Bronchial epithelial cell (primary cell): ENCODE results near the gene VRK3. TPM values are rescaled to one million over a fixed set of nuclear protein-coding genes. Genes with fewer than 3 reads are reported as not detected.

Experiments used
- DNase-seq: peaks from one replicate; pipeline ENCODE4 v3.0.0-alpha.2; 2010; ENCODE audit warnings: low read depth
- FAIRE-seq: peaks from 2 replicates; lab custom pipeline; 2011; peaks lifted over from hg19 to GRCh38; lab: Jason Lieb, UNC
- H3K27me3 ChIP-seq: 2 replicates; pipeline ENCODE4 v1.5.1; 2011; ENCODE audit warnings: low read length; ENCODE audit not compliant: control insufficient read depth, insufficient read depth
- H3K36me3 ChIP-seq: 2 replicates; pipeline ENCODE4 v1.5.1; 2011; ENCODE audit warnings: low read length; ENCODE audit not compliant: control insufficient read depth, insufficient read depth
- H3K4me3 ChIP-seq: 2 replicates; pipeline ENCODE4 v1.5.1; 2011; ENCODE audit warnings: mild to moderate bottlenecking, low read depth, low read length, control low read depth
- total RNA-seq: library from RNA; depleted of rRNA; stranded (reverse); fragments of >200 nt; gene quantifications from 2 replicates; pipeline ENCODE4 v1.2.1, GENCODE V29; 2014
- TF ChIP-seq, protein P1 (sequence below): IDR thresholded peaks from 2 replicates; pipeline ENCODE4 v1.5.1; 2011; ENCODE audit warnings: mild to moderate bottlenecking, moderate library complexity, low read length, control low read depth, inconsistent platforms; ENCODE audit not compliant: insufficient read depth, severe bottlenecking

Gene VRK3
- total RNA-seq, 1 donor from 2014 or later = 14.5 TPM

DNA sequence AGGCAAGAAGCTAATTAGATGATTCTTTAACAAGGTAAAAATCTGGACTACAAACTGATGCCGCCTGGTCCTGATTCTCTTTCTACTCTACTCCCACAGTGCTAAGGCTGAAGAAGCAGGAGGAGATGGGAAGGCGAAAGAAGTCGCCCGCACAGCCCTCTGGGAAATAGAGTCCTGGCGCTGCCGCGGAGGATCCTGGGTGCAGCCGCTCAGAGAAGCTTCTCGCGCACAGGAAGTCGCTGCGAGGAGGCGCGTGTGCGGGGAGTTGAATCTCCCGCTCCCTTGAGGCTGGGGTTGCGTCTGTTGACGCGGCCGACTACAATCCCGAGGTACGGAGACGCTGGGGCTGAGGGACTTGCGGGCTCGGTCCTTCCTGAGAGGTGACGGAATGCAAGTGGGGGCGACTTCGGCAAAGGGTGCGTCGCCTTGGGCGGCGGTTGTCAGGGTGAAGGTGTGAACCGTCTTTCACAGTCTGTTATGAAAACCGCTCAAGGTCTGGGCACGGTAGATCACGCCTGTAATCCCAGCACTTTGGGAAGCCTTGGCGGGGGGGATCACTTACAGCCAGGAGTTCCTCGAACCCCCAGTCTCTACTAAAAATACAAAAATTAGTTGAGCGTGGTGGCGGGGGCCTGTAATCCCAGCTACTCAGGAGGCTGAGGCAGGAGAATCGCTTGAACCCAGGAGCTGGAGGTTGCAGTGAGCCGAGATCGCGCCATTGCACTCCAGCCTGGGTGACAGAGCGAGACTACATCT is 800 bp upstream of the VRK3 start, which contains the start of gene ZNF473:
ZNF473 (plus strand) TSS at position 212 of the 756 bp plus-strand sequence. CDS start 5,078 bp downstream, outside the sequence.
- no peak for FAIRE-seq
- no peak for DNase-seq
- peaks cover 2% of the 10 kb centered on the region for H3K36me3 ChIP-seq
- TF ChIP-seq, protein P1, sequence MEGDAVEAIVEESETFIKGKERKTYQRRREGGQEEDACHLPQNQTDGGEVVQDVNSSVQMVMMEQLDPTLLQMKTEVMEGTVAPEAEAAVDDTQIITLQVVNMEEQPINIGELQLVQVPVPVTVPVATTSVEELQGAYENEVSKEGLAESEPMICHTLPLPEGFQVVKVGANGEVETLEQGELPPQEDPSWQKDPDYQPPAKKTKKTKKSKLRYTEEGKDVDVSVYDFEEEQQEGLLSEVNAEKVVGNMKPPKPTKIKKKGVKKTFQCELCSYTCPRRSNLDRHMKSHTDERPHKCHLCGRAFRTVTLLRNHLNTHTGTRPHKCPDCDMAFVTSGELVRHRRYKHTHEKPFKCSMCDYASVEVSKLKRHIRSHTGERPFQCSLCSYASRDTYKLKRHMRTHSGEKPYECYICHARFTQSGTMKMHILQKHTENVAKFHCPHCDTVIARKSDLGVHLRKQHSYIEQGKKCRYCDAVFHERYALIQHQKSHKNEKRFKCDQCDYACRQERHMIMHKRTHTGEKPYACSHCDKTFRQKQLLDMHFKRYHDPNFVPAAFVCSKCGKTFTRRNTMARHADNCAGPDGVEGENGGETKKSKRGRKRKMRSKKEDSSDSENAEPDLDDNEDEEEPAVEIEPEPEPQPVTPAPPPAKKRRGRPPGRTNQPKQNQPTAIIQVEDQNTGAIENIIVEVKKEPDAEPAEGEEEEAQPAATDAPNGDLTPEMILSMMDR = no peak
- H3K4me3 ChIP-seq = peak within 1 kb of the TSS; percentile 92
- H3K27me3 ChIP-seq = no peaks in the 10 kb centered on the region

DNA sequence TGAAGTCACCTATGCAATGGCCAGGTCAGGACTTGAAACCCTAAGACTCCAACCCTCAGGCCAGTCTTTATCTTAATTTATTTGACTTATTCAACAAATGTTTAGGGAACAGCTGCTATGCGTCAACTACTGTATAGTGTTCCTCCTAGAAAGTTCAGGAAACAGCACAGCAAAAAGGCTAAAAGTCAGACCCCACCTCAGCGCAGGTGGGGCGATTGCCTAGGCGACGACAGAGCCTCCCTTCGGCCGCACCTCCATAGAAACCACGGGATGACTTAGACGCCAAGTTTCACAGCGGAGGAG is 502 bp downstream of the VRK3 start:
- no peaks in the 10 kb centered on the region for H3K27me3 ChIP-seq
- TF ChIP-seq, protein P1 = no peak
- no peaks in the 10 kb centered on the region for H3K36me3 ChIP-seq
- no peak for DNase-seq
- peak overlapping the region; percentile 79 for H3K4me3 ChIP-seq
- no peak for FAIRE-seq

DNA sequence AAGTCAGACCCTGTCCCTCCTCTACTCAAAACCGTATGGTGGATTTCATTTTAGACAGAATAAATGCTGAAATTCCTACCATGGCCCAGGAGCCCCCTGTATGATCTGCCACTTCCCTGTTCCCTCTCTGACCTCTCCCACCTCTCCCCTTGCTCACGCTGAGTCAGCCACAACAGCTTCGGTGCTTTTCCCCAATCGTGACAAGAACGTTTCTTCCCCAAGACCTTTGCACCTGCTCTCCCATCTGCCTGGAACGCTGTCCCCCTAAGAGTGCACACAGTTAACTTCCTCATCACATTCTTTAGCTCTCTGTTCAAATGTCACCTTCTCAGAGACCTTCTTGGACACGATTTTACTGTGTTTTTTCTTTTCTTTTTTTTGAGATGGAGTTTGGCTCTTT is 2.3 kb downstream of the VRK3 start:
- H3K4me3 ChIP-seq = no peak overlapping the region
- FAIRE-seq (no peak), DNase-seq (no peak)
- H3K36me3 ChIP-seq = peaks cover 6% of the 10 kb centered on the region
- TF ChIP-seq, protein P1 = no peak
- H3K27me3 ChIP-seq = no peaks in the 10 kb centered on the region

DNA sequence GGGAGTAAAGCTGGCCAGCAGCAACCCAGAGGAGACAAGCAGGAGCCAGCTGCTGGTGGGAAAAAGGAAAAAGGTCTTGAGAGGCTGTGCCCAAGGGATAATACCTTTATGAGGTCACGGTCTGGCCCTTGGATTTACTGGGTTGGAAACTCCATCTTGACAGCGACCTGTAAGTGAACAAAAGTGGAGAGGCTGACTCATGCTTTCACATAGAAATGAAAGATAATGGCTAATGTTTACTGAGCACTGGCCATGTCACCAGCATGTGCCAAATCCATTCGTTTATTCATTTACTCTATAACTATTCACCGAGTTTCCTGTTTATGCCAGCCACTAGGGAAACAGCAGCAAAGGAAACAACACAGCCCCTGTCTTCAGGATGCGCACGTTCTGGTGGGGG is 4.7 kb downstream of the VRK3 start:
- TF ChIP-seq, protein P1 = no peak
- DNase-seq (no peak), FAIRE-seq (no peak)
- H3K36me3 ChIP-seq = peaks cover 11% of the 10 kb centered on the region
- H3K4me3 ChIP-seq = no peak overlapping the region
- no peaks in the 10 kb centered on the region for H3K27me3 ChIP-seq

DNA sequence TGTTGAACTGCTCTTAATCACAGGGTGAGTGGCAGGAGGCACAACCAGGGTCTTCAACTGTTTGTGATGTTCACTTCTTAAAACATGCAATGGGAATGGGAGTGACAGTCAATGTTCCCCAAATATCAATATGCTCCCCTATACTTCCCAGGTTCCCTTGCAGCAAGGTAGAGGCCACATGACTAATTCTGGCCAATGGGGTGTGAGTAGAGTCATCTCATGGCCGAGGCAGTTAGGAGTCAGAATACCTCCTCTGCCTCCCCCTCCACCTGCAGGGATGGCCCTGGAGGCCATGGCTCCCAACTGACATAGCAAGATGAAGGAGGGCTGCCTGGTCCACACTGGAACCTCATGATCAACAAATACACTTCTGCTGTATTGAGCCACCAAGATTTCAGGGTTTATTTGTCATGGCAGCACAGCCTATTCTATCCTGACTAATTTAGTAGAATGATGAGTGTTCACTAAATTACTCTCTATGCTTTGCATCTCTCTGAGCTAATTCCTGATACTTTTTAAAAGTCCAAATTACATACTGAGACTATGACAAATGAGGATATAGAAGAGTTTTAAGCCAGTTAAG is 8.9 kb downstream of the VRK3 start:
- TF ChIP-seq, protein P1 = no peak
- FAIRE-seq = no peak
- Histone ChIP-seq H3K4me3 (no peak overlapping the region), H3K36me3 (peaks cover 18% of the 10 kb centered on the region), H3K27me3 (no peaks in the 10 kb centered on the region)
- no peak for DNase-seq
